H1 (cell line): ENCODE measurements around the gene COX6A1. TPM values are rescaled to one million over a fixed set of nuclear protein-coding genes. Genes with fewer than 3 reads are reported as not detected.

Experiments
- CTCF ChIA-PET: fragments of 300-600 bp; sonication (Branson Sonifier 250); formaldehyde crosslinking; loops from one replicate; lab custom pipeline; 2021; ENCODE audit not compliant: partially characterized antibody; lab: Charles Lee
- POLR2A ChIA-PET: fragments of 300-600 bp; sonication (Branson Sonifier 250); formaldehyde crosslinking; loops from one replicate; lab custom pipeline; 2021; ENCODE audit warnings: inconsistent platforms; ENCODE audit not compliant: partially characterized antibody; lab: Charles Lee
- DNase-seq, 2 experiments: peaks; one replicate each; pipeline versions ENCODE4 v3.0.0 to v3.0.0-alpha.2; 2010 to 2022; ENCODE audit warnings: low spot score in 2 of 2, low read depth in 1 of 2, mixed read lengths in 1 of 2
- FAIRE-seq: peaks from 2 replicates; lab custom pipeline; 2011; peaks lifted over from hg19 to GRCh38; lab: Jason Lieb, UNC
- H2AFZ ChIP-seq: 2 replicates; pipeline ENCODE4 v1.8.1; 2012; ENCODE audit warnings: low read length, inconsistent platforms
- H2AK5ac ChIP-seq: 2 replicates; pipeline ENCODE4 v1.6.1; 2013; ENCODE audit warnings: low read depth, low read length
- H2BK120ac ChIP-seq: replicated peaks from 2 replicates; pipeline ENCODE3; 2013; ENCODE audit warnings: low read depth, low read length, inconsistent platforms
- H2BK12ac ChIP-seq: 2 replicates; pipeline ENCODE4 v1.6.1; 2013; ENCODE audit warnings: low read depth, low read length
- H2BK15ac ChIP-seq: 2 replicates; pipeline ENCODE4 v1.6.1; 2013; ENCODE audit warnings: low read length
- H2BK20ac ChIP-seq: 2 replicates; pipeline ENCODE4 v1.6.1; 2013; ENCODE audit warnings: low read length
- H2BK5ac ChIP-seq: 2 replicates; pipeline ENCODE4 v1.6.1; 2013; ENCODE audit warnings: low read depth, low read length
- H3K14ac ChIP-seq: 2 replicates; pipeline ENCODE4 v1.6.1; 2013; ENCODE audit warnings: inconsistent platforms; ENCODE audit not compliant: insufficient read length
- H3K18ac ChIP-seq: 2 replicates; pipeline ENCODE4 v1.6.1; 2013; ENCODE audit warnings: low read length; ENCODE audit errors: extremely low read depth
- H3K23ac ChIP-seq: 2 replicates; pipeline ENCODE4 v1.6.1; 2013; ENCODE audit warnings: inconsistent platforms; ENCODE audit not compliant: insufficient read length
- H3K23me2 ChIP-seq: 2 replicates; pipeline ENCODE4 v1.6.1; 2013; ENCODE audit warnings: low read depth, low read length
- H3K27ac ChIP-seq: 2 replicates; pipeline ENCODE4 v1.6.1; 2011; ENCODE audit warnings: low read depth, low read length, inconsistent platforms
- H3K27me3 ChIP-seq, 4 experiments: replicated peaks in 1 of 4; 1 replicate in 1 of 4; 2 replicates in 3 of 4; pipeline versions ENCODE4 v1.6.1 to v1.8.1; 2011 to 2013; ENCODE audit warnings: low read length in 3 of 4, mild to moderate bottlenecking in 3 of 4, inconsistent platforms in 2 of 4, mixed read lengths in 2 of 4, moderate library complexity in 1 of 4; ENCODE audit not compliant: control insufficient read depth in 3 of 4, insufficient read depth in 3 of 4; ENCODE audit errors: extremely low read depth in 1 of 4
- H3K36me3 ChIP-seq, 4 experiments: 2 replicates each; pipeline versions ENCODE4 v1.6.1 to v1.8.1; 2011 to 2013; ENCODE audit warnings: mild to moderate bottlenecking in 4 of 4, low read length in 3 of 4, moderate library complexity in 2 of 4, control low read depth in 1 of 4, inconsistent platforms in 1 of 4; ENCODE audit not compliant: insufficient read depth in 4 of 4, control insufficient read depth in 2 of 4
- H3K4ac ChIP-seq: replicated peaks from 2 replicates; pipeline ENCODE3; 2013; ENCODE audit warnings: low read length, low read depth, mixed read lengths, inconsistent platforms; ENCODE audit not compliant: insufficient read length
- H3K4me1 ChIP-seq, 4 experiments: replicated peaks in 1 of 4; 1 replicate in 1 of 4; 2 replicates in 3 of 4; pipeline versions ENCODE4 v1.6.1 to v1.8.1; 2011 to 2013; ENCODE audit warnings: low read length in 3 of 4, inconsistent platforms in 2 of 4, mixed read lengths in 1 of 4; ENCODE audit not compliant: insufficient read depth in 4 of 4, control insufficient read depth in 3 of 4
- H3K4me2 ChIP-seq, 2 experiments: 2 replicates each; pipeline versions ENCODE4 v1.6.1 to v1.8.1; 2011 to 2013; ENCODE audit warnings: low read depth in 2 of 2, low read length in 2 of 2, control low read depth in 1 of 2, inconsistent platforms in 1 of 2, mild to moderate bottlenecking in 1 of 2; ENCODE audit not compliant: insufficient read depth in 1 of 2
- H3K4me3 ChIP-seq, 4 experiments: fragments of 200-600, 300-600 bp in 1 of 4; sonication (generic), shearing (Covaris generic), sonication (Bioruptor Twin) in 1 of 4; 2 replicates each; pipeline versions ENCODE4 v1.5.1 to v1.8.1; 2011 to 2016; ENCODE audit warnings: low read length in 4 of 4, low read depth in 3 of 4, control low read depth in 2 of 4, inconsistent platforms in 2 of 4, mild to moderate bottlenecking in 2 of 4, mixed read lengths in 1 of 4, moderate library complexity in 1 of 4; ENCODE audit not compliant: insufficient read depth in 2 of 4; ENCODE audit errors: extremely low read depth in 1 of 4
- H3K56ac ChIP-seq: replicated peaks from 2 replicates; pipeline ENCODE3; 2013; ENCODE audit warnings: low read depth, mild to moderate bottlenecking, mixed read lengths, low read length, inconsistent platforms; ENCODE audit not compliant: insufficient read length
- H3K79me1 ChIP-seq: 2 replicates; pipeline ENCODE4 v1.6.1; 2013; ENCODE audit warnings: low read depth, low read length, control low read depth
- H3K79me2 ChIP-seq, 2 experiments: 2 replicates each; pipeline versions ENCODE4 v1.6.1 to v1.8.1; 2012 to 2013; ENCODE audit warnings: low read length in 2 of 2, mild to moderate bottlenecking in 2 of 2, inconsistent platforms in 1 of 2; ENCODE audit not compliant: insufficient read depth in 2 of 2, control insufficient read depth in 1 of 2
- H3K9ac ChIP-seq, 4 experiments: replicated peaks in 1 of 4; 1 replicate in 1 of 4; 2 replicates in 3 of 4; pipeline versions ENCODE4 v1.6.1 to v1.8.1; 2011 to 2013; ENCODE audit warnings: low read depth in 3 of 4, low read length in 3 of 4, control low read depth in 2 of 4, mild to moderate bottlenecking in 2 of 4, moderate library complexity in 2 of 4, inconsistent platforms in 1 of 4; ENCODE audit errors: extremely low read depth in 1 of 4
- H3K9me3 ChIP-seq, 2 experiments: 2 replicates each; pipeline versions ENCODE4 v1.6.1 to v1.8.1; 2012 to 2013; ENCODE audit warnings: mild to moderate bottlenecking in 2 of 2, moderate library complexity in 2 of 2, control low read depth in 1 of 2, inconsistent platforms in 1 of 2, low read depth in 1 of 2, low read length in 1 of 2, mixed read lengths in 1 of 2; ENCODE audit not compliant: insufficient read depth in 2 of 2
- H4K20me1 ChIP-seq, 2 experiments: replicated peaks in 1 of 2; 2 replicates each; pipeline versions ENCODE3 to v1.8.1; 2011 to 2013; ENCODE audit warnings: inconsistent platforms in 2 of 2, low read length in 2 of 2, mild to moderate bottlenecking in 1 of 2; ENCODE audit not compliant: insufficient read depth in 2 of 2, control insufficient read depth in 1 of 2
- H4K5ac ChIP-seq: 2 replicates; pipeline ENCODE4 v1.6.1; 2013; ENCODE audit warnings: low read length, low read depth, mixed read lengths, inconsistent platforms; ENCODE audit not compliant: insufficient read length
- H4K8ac ChIP-seq: 2 replicates; pipeline ENCODE4 v1.8.0; 2013; ENCODE audit warnings: mild to moderate bottlenecking, moderate library complexity, low read length, inconsistent platforms; ENCODE audit not compliant: insufficient read depth; ENCODE audit errors: extremely low read depth
- H4K91ac ChIP-seq: replicated peaks from 2 replicates; pipeline ENCODE3; 2013; ENCODE audit warnings: low read length, mixed read lengths, inconsistent platforms; ENCODE audit not compliant: insufficient read length
- ASH2L ChIP-seq: fragments of 200-600, 300-600 bp; sonication (generic); IDR thresholded peaks from one replicate; pipeline ENCODE4 v1.7.1; 2017; ENCODE audit warnings: low read length
- BRCA1 ChIP-seq: IDR thresholded peaks from 2 replicates; pipeline ENCODE4 v1.6.1; 2012; ENCODE audit warnings: low read depth, low read length, improper control_type of control experiment
- FOSL1 ChIP-seq: IDR thresholded peaks from 2 replicates; pipeline ENCODE4 v1.6.1; 2011; ENCODE audit warnings: mild to moderate bottlenecking, low read depth, low read length, moderate library complexity; ENCODE audit not compliant: insufficient read depth
- MAX ChIP-seq: IDR thresholded peaks from 2 replicates; pipeline ENCODE4 v1.6.1; 2012; ENCODE audit warnings: inconsistent platforms
- PHF8 ChIP-seq: fragments of 200-600 bp; sonication (generic); conservative IDR thresholded peaks from 2 replicates; pipeline ENCODE4 v1.7.1; 2012; ENCODE audit warnings: low read depth, mild to moderate bottlenecking, inconsistent platforms, low read length, moderate library complexity
- POLR2AphosphoS5 ChIP-seq: IDR thresholded peaks from 2 replicates; pipeline ENCODE4 v1.6.1; 2011; ENCODE audit warnings: low read depth, low read length
- RNF2 ChIP-seq: fragments of 200-900, 300-1000 bp; sonication (generic); IDR thresholded peaks from 2 replicates; pipeline ENCODE4 v1.7.1; 2016; ENCODE audit warnings: borderline replicate concordance, low read depth, mild to moderate bottlenecking, antibody characterized with exemption, low read length; ENCODE audit not compliant: poor library complexity, severe bottlenecking; ENCODE audit errors: missing control alignments
- SIN3A ChIP-seq, 2 experiments: IDR thresholded peaks in 1 of 2; conservative IDR thresholded peaks in 1 of 2; 2 replicates each; pipeline ENCODE4 v1.6.1; 2011 to 2012; ENCODE audit warnings: low read length in 2 of 2, improper control_type of control experiment in 1 of 2, low read depth in 1 of 2, mild to moderate bottlenecking in 1 of 2
- SP1 ChIP-seq: IDR thresholded peaks from 2 replicates; pipeline ENCODE4 v1.6.1; 2011; ENCODE audit warnings: low read depth, low read length
- YY1 ChIP-seq: IDR thresholded peaks from 2 replicates; pipeline ENCODE4 v1.6.1; 2011; ENCODE audit warnings: low read depth, mild to moderate bottlenecking, low read length
- WGBS, 2 experiments: shearing (Covaris generic) in 1 of 2; methylation state at CpG; one replicate each; pipeline versions ENCODE4 v1.1.6 to v1.1.7; 2013 to 2015; ENCODE audit warnings: low lambda C conversion rate in 2 of 2, mixed read lengths in 2 of 2, inconsistent platforms in 1 of 2, low coverage in 1 of 2, missing lambda C conversion rate in 1 of 2; ENCODE audit not compliant: insufficient replicate concordance in 2 of 2, insufficient coverage in 1 of 2, insufficient read length in 1 of 2; ENCODE audit errors: extremely low coverage in 1 of 2, missing lambda C conversion rate in 1 of 2; 5-methylcytosine and 5-hydroxymethylcytosine counted together
- polyA plus RNA-seq, 7 experiments: library from polyadenylated mRNA; depleted of rRNA in 3 of 7; stranded (reverse) in 5 of 7; unstranded in 2 of 7; fragments of >200 nt in 5 of 7; fragments of 200-250 nt in 2 of 7; gene quantifications; 1 replicate in 5 of 7; 2 replicates in 1 of 7; 4 replicates in 1 of 7; pipeline versions ENCODE4 v1.2.1 to v1.2.3, GENCODE V29; 2011 to 2013; ENCODE audit warnings: missing spikeins in 2 of 7, mixed read lengths in 2 of 7
- total RNA-seq: library from RNA; stranded (reverse); fragmentation: NEBNext Ultra II Directional; extraction: Animal tissue kit (Norgen Biotek cat#: 25700); gene quantifications from 2 replicates; pipeline ENCODE4 v1.2.1, GENCODE V29; 2021

Gene COX6A1
- total and polyA plus RNA-seq, 2 of the 8 experiments (the other 6 are each of a cell fraction or from before 2014, with no cell fraction given) = 437 to 2,792 TPM

GRCh38 chr12:120417917-120418580 lies 19.9 kb upstream of the COX6A1 start:
- 90% methylated on average over 4 of the region's 4 CpGs; no CpG with 5 or more reads in 1 of the 2 experiments for WGBS, 2 experiments
- H2AFZ ChIP-seq = no peak overlapping the region
- no peak for FAIRE-seq
- TF ChIP-seq ASH2L (no peak), POLR2AphosphoS5 (no peak), SIN3A (conservative IDR thresholded peaks at IDR 0.05 in 1 of 2, IDR thresholded peaks at IDR 0.05 in 1 of 2; ENCODE audit: low read depth in 1 of 2, low read length in 2 of 2) (no peak), SP1 (no peak), YY1 (no peak), PHF8 (no peak), MAX (no peak), BRCA1 (no peak), RNF2 (no peak), FOSL1 (no peak)

More at GRCh38 chr12:120417917-120418580, 19.9 kb upstream of the COX6A1 start:
- Histone ChIP-seq H3K4ac (no peak overlapping the region), H3K23ac (no peak overlapping the region), H2BK20ac (no peak overlapping the region), H3K79me1 (no peaks in the 10 kb centered on the region), H3K23me2 (no peaks in the 10 kb centered on the region), H3K56ac (no peak overlapping the region), H3K4me3 (no peak overlapping the region), H4K8ac (no peak overlapping the region), H4K20me1 (no peaks in the 10 kb centered on the region), H3K18ac (no peak overlapping the region), H3K36me3 (no peaks in the 10 kb centered on the region), H3K27me3 (no peaks in the 10 kb centered on the region), H2BK120ac (no peak overlapping the region), H3K9ac (no peak overlapping the region), H2BK5ac (no peak overlapping the region), H3K79me2 (no peaks in the 10 kb centered on the region), H3K27ac (no peak overlapping the region), H2AK5ac (no peak overlapping the region), H3K9me3 (no peaks in the 10 kb centered on the region), H3K4me2 (no peak overlapping the region), H4K91ac (no peak overlapping the region), H3K4me1 (peaks cover 0 to 10% (median 5%) of the 10 kb centered on the region in 4 experiments; a peak in 3 of 7 replicates), H4K5ac (no peak overlapping the region), H2BK15ac (no peak overlapping the region), H3K14ac (no peak overlapping the region), H2BK12ac (no peak overlapping the region)
- POLR2A ChIA-PET = interaction anchor here (0.8 to 1.7 kb wide), 5 partner anchors 10 to 51 kb away, joined by 3 to 6 read pairs (median 3); no protein-coding TSS in a partner anchor
- DNase-seq = no peak
- CTCF ChIA-PET = interaction anchor here (0.7 to 4.1 kb wide), 5 partner anchors 10 to 83 kb away, joined by 3 to 30 read pairs (median 3); no protein-coding TSS in a partner anchor
